Stimulated activated CD4-positive, alpha-beta T cell treated with anti-CD3 and anti-CD28 coated beads, Interleukin-15, amount 100 ng/mL, for 24 hours (primary cell): ENCODE measurements around the gene ZER1.
A peak's percentile ranks its signal among the peaks of the same experiment; 100 is the strongest.
"Not testable (repeated sequence)": the region's sequence is repeated elsewhere in the genome, so short reads cannot be mapped to it uniquely, and the experiment has no call there.

ENCODE experiments used
- DNase-seq: peaks from one replicate; pipeline ENCODE4 v3.0.0-alpha.2; 2020

ZER1 gene

DNA sequence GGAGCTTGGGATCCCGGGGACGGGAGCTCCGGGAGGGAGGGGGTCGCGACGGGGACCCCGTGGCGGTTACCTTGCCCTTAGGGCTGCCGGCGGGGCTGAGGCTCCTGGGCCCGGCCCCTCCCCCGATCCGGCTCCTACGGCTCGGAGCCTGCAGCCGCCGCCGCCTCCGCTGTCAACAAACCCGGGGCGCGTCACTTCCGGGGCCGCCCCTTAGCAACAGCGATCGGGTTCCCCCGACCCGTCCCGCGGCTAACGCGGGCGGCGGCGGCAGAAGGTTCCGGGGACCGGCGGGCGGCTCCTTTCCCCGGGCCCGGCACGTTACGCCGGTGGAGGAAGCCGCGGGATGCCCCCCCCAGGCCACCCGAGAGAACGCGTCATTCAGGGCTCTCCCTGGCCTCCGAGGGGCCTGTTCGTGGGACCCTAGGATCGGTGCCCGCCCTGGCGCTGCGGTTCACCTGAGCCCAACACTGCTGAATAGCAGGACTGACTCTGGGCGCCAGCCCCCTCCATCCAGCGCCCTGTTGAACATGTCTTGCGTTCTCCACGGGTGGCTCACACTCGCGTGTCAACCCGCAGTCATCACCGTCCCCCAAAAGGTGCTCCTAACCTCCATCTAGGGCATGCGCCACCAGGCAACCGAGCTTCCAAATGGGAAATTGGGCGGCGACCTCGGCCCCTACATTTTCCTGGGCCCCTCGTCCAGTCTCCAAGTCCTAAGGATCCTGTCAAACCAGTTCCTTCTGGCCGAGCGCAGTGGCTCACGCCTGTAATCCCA lies at the start of gene ZER1:
Gene ZER1 (minus strand): TSS at position 183 of the 775 bp plus-strand sequence. CDS start 16,362 bp downstream, outside the sequence.
- DNase-seq: peak; percentile 96

DNA sequence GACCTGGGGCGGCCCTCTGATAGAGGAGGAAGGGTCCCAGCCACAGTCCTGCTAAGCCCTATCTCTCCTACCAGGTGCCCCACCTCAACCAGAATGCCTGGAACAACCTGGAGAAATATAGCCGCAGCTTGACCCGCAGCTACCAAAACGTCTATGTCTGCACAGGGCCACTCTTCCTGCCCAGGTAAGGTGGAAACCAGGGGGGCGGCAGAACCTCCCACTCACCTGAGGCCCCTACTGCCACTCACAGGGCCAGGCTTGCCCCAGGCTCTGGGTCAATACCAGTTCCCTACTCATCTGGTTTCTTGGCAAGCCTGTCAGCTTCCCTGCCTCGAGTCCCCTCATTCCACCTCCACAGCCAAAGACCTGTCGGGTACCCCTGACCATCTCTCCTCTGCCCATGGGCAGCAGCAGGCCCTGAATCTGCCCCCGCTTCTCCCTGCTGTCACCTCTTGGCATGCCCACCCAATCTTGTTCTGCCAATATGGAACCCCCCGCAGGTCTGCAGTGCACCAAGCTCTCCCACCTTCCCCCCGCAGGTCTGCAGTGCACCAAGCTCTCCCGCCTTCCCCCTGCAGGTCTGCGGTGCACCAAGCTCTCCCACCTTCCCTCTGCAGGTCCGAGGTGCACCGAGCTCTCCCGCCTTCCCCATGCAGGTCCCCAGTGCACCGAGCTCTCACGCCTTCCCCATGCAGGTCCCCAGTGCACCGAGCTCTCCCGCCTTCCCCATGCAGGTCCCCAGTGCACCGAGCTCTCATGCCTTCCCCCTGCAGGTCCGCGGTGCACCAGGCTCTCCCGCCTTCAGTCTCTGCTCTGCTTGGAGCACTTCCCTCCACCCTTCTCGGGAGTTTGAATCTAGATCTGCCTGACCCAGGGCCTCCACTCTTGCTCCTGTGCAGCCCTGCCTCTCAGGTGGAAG lies 49.2 kb upstream of the ZER1 start:
- no peak for DNase-seq

DNA sequence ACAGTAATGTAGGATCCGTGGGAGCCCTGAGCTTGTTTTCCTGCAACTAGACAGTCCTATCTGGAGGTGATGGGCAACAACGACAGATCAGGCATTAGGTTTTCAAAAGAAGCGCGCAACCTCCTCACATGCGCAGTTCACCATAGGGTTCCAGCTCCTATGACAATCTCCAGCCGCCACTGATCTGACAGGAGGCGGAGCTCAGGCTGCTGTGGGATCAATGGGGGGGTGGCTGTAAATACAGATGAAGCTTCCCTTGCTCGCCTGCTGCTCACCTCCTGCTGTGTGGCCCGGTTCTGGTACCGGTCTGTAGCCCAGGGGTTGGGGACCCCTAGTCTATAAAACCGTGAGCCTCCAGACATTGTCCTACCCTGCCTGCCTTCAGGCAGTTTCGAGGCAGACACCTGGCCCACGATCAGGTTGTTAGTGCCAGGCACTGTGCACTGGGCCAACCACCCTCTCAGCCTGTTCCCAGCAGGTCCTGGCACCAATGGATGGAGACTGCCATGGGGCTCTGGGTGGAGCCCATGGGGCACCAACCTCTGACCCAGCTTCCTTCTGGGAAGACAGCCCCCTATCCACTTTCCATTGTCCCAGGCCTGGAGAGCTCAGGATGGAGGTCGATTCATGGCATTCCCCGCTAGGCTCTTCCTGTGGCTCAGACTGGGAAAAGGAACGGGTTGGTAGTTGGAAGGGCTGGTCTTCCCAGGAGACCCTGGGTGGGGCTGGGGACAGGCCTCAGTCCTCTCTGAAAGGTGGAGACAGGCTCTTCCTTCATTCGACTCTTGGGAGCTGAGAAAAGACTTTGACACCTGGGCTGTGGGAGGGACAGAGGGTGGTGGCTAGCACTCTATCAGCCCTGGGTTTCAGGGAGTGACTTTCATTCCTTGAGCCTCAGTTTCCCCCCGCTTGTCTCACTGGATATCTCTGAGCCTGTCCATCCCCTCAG lies 48.3 kb upstream of the ZER1 start:
- DNase-seq: no peak

DNA sequence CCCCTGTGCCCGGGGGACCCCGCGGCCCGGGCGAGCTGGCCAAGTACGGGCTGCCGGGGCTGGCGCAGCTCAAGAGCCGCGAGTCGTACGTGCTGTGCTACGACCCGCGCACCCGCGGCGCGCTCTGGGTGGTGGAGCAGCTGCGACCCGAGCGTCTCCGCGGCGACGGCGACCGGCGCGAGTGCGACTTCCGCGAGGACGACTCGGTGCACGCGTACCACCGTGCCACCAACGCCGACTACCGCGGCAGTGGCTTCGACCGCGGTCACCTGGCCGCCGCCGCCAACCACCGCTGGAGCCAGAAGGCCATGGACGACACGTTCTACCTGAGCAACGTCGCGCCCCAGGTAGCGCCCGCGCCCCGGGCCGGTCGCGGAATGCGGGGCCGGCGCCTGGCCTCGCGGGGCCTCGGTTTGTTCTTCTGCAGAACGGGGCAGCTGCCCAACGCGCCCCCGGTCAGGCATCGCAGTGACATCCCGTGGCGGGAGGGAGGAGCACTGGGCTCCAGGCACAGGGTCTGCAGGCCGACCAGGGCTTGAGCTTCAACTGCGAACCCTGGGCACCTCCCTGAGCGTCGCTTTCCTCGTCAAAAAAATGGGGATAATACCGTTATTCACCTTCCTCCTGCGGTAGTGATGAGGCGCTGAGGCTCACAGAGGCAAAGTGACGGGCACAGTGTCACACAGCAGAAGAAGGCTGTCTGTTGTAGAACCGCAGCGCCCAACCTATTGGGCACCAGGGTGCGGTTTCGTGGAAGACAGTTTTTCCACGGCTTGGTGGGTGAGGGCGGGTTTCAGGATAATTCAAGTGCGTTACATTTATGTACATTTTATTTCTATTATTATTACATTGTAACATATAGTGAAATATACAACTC lies 47.4 kb upstream of the ZER1 start:
- peak; percentile 66 for DNase-seq

DNA sequence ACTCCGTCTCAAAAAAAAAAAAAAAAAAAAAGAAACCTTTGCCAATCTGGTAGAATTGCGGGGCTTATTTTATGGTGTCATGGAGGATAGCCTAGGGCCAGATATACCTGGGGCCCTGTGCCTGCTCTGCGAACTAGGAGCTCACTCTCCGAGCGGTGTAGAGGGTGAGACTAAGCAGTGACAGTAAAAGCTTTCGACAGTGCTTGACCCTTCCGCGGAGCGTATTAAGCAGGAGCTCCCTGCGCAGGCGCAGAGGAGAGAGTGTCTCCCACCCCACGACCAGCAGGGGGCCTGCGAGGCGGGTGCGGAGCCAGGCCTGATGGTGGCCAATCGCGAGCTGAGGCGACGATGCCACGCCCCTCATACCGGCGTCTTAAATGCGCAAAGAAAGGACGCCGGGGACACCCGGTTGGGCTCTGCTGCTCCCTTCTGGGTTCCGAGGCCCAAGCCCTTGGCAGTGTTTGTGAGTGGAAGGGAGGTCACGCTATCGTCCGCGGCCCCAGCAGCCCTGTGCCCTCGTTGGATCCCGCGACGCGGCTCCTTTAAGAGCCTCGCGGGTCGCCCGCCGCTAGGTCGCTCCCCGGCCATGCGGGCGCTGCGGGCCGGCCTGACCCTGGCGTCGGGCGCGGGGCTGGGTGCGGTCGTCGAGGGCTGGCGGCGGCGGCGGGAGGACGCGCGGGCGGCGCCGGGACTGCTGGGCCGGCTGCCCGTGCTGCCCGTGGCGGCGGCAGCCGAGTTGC lies 46.5 kb upstream of the ZER1 start, which contains the start of gene ENDOG:
Gene ENDOG (plus strand): TSS at position 402 of the 740 bp plus-strand sequence. CDS start 185 bp downstream, at position 587.
- DNase-seq: peak; percentile 99

DNA sequence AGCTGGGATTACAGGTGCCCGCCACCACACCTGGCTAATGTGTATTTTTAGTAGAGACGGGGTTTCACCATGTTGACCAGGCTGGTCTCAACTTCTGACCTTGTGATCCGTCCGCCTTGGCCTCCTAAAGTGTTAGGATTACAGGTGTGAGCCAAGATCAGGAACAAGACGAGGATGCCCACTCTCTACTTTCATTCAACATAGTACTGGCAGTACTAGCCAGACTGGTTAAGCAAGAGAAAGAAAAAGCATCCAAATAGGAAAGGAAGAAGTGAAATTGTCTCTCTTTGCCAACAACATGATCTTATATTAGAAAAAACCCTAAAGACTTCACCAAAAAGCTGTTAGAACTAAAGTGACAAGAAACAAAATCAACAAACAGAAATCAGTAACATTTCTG lies 39.1 kb upstream of the ZER1 start:
- DNase-seq: no peak

DNA sequence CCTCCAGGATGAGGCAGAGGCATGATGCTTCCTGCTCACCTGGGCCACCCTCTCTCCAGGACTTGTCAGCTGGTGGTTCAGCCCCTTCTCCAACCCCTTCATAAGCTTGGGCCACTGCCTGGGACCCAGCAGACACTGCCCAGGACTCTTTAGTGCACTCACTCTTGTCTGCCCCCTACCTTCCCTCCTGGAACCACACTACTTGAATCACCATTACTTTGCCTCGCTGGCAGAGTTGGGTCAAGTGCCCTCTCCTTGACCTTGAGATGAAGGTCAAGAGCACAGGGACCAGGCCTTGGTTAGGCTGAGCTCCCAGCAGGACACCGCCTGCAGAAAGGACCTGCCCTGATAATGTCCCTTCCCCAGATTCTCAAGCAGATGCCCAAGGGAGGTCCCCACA lies 38.1 kb upstream of the ZER1 start:
- DNase-seq: no peak

DNA sequence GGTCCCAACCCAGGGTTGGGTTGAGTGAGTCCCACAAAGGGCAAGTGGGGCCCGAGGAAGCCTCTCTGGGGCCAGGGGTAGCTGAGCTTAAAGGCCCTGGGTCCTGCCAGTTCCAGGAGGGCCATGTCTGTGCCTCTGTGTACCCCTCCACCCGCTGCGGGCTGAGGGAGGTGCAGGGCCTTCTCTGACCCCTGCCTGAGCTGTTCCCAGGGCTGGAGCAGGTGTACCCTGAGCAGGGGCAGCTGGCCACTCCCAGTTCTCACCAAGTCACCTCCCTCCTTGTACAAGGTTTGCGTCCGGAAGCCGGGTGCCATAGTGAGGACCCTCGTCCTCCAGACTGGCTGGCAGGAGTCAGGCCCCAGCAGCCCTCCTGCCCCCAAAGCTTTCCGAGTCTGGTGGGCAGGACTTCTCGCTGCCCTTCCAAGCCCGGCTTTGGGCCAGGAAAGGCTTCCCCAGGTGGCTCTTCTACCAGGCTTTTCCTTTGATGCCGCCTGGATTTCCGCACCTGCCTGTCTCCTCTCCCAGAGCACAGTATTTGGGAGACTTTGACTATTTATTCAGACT lies 37.4 kb upstream of the ZER1 start:
- no peak for DNase-seq

DNA sequence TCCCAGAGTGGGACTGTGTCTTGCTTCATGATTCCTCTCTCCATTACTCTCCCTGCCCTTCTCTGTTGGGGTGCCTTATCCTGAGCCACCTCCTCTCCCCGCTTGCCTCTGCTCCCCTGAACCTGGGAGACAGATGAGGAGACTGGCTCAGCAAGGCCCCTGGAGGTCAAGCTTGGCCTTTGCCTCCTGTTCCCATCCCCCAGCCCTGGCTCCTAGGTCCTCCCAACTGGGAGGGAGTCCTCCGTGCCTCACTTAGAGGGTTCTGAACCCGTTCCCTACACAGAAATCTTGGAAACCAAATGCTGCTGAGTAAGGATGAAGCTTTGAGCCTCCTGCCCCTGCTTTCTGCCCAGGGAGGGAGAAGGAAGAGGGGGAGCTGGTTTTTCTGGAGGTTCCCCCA lies 36.8 kb upstream of the ZER1 start:
- DNase-seq: no peak

DNA sequence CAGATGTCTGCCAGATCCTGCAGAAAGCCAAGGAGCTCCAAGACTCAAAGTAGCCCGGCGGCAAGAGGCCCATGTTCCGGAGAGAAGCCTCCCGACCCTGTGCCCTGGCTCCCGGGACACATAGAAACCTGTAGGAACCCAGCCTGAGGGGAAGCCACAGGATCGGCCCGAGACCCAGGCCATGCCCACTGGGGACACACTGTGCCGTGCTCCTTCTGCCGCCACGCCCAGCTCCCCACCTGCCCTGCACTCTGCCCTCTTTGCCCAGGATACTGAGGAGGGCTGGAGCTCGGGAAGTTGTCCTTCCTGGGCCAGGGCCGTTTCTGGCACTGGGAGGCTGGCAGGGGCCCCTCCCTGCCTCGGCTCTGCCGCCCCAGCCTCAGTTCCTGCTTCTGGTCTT lies 36.1 kb upstream of the ZER1 start:
- no peak for DNase-seq

DNA sequence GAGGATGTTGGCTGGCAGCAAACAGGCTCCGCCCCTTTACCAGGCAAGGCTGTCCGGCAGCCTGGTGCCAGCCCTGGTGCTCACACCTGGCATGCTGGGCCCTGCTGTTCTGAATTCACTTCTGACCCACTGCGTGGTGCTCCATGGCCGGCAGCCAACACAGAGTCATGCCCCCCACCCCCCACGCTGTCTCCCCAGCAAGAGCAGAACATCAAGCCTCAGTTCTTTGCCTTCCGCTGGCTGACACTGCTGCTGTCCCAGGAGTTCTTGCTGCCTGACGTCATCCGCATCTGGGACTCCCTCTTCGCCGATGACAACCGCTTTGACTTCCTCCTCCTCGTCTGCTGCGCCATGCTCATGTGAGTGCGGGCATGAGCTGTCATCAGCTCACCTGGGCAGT lies 33.9 kb upstream of the ZER1 start:
- DNase-seq: no peak

DNA sequence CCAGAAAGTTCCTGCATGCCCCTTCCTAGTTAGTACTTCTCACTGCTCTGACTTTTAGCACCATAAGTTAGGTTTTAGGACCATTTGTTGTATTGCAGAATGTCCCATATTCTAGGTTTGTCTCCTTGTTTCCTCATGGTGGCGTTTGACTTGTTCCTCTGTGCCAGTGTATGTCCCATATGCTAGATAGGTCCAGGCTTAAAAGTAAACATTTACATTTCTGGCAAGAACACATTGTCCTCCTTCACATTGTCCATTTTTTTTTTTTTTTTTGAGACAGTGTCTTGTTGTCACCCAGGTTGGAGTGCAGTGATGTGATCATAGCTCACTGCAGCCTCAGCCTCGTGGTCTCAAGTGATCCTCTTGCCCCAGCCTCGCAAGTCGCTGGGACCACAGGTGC lies 30.8 kb upstream of the ZER1 start:
- DNase-seq: no peak

DNA sequence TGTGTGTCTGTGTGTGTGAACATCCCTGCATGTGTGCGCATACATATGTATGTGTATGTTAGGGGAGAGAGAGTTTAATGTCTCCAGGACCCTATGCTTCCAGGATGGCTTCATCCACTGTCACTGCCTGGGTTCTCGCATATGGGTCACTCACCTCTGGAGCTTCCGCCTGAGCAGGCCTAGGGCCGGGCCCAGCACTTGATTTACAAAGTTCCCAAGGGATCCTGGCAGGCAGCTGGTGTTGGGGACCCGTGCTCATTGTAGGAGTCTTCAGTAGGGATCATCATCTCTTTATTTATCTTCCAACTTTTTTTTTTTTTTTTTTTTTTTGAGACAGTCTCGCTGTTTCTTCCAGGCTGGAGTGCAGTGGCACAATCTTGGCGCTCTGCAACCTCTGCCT lies 28.3 kb upstream of the ZER1 start:
- no peak for DNase-seq

DNA sequence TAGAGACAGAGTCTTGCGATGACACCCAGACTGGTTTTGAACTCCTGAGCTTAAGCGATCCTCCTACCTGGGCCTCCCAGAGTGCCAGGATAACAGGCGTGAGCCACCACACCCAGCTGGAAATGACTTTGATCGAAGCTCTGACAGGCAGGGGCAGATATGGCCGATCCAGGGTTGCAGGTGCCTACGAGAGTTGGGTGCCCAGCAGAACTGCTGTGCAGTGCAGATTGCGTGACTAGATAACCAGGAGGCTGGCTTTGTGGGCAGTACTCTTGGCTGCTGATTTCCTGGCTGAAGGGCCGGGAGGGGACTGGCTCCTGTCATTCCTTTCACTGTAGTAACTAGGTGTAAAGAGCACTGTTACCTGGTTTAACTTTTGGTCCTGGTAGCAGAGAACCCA lies 27.2 kb upstream of the ZER1 start:
- no peak for DNase-seq

DNA sequence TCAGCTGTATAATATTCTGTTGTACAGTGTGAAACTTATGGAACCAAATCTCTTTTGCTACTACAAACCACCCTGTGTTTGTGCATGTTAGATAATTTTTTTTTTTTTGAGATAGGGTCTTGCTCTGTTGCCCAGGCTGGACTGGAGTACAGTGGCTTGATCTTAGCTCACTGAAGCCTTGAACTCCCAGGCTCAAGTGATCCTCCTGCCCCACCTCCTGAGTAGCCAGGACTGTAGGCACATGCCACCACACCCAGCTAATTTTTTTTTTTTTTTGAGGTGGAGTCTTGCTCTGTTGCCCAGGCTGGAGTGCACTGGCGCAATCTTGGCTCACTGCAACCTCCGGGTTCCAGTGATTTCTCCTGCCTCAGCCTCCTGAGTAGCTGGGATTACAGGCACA lies 23.2 kb upstream of the ZER1 start:
- not testable (repeated sequence) for DNase-seq

DNA sequence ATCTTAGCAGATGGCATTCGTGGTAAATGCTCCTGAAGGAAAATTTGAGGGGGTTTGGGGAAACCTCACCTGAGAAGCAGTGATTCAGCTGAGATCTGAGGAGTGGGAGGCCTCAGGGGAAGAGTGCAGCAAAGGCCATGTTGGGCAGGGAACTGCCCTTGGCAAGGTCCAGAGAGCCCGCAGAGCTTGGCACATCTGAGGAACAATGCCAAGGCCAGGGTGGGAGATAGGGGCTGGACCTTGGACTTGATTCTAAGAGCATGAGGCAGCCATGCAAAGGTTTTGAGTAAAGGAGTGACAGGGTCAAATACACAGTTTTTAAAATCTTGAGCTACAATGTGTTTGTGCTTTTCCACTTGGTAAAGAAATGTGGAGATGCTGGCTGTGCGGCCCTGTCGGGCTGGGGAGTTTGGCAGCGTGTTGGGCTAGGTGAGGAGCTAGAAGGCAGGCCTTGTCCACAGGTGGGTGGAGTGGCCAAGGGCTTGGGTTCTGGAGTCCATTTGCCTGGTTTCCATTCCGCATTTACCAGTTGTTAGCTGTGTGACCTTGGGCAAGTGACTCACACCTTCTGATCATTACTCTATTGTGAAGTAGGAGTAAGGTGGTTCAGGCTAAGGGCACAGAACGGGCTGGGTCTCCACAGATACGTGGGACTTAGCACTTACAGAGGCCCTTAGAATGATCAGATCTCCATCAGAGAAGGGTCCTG lies 21.4 kb upstream of the ZER1 start:
- DNase-seq: no peak

DNA sequence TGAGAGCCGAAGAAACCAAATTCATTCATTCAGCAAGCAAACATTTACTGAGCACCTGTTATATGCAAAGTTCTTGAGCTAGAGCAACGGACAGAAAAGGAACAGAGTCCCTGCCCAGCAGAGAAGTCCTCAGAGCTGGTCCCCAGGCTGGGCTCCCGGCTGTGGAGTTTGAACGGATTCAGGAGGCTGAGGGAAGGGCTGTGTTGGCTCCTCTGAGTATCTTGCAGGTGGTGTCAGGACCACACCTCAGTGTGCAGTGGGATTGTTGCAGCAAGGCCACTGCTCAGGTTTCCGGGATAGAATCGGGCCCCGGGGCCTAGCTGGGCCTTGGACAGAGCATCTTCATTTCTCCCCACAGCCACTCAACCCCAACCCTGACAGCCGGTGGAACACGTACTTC lies 20.4 kb upstream of the ZER1 start:
- no peak for DNase-seq

DNA sequence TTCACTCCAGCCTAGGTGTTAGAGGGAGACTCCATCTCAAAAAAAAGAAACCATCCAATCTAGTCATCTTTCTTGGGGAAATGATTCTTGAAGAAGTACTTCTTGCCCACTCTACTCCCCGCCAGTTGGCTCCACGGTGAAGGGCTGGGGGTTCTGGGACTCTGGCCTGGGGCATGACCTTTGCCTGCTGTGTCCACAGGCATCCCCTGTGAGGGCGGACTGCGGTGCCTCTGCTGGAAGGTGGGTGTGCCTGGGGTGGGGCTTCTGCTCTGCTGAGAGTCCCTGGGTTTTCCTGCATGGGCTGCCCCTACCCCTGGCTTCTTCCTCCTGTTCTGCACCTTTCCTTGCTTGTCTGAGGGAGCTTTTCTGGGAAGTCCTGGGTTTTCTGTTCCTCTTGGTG lies 18.8 kb upstream of the ZER1 start:
- DNase-seq: no peak

DNA sequence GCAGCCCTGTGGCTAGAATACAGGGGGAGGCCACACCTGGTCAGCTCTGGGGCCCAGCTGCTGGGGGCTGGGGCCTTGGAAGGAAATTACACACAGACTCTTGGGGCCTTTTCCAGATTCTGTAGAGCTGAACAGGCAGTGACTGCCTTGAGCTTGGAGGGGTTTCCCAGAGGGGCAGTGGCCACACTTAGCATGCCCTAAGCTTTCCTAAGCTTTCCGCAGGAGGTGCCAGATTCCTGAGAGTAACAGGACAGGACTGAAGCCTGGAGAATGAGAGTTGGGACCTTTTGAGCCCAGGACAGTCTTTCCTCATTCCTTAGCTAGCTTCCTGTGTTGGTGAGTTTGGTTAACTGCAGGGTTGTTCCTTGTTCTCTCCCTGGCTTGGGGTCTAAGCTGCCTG lies 16.7 kb upstream of the ZER1 start:
- no peak for DNase-seq

DNA sequence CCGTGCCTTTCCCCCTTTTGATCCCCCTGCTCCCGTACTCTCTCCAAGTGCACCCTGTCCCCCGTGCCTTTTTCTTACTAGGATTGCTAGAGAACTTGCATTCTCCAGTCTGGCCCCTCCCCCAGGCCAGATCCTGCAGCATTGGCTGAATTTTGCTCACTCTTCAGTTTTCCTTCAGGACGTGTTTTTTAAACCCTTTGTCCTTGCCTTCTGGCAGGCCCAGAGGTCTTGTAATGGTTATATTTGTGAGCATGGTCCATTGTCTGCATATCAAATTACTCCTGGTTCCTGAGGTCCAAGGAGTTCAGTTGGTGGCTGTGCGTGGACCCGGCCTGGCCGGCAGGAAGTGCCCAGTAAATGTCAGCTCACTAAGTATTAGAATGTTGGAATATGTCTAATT lies 15.9 kb upstream of the ZER1 start:
- peak; percentile 30 for DNase-seq
